ENCODE measurements around the gene HMOX1. TPM values are rescaled to one million over a fixed set of nuclear protein-coding genes. Genes with fewer than 3 reads are reported as not detected.
A peak's percentile ranks its signal among the peaks of the same experiment; 100 is the strongest.

The HMOX1 gene
- total RNA-seq, 1 experiment from 2014 or later = 26.4 TPM

- RAD21 ChIA-PET (ENCODE audit: low non-redundant PET in 1 of 2, low total read pairs in 2 of 2, uncharacterized antibody in 2 of 2, unreplicated experiment in 2 of 2) = no interaction called here
- Histone ChIP-seq H3K27ac (ENCODE audit: low read depth, low read length) (no peak overlapping the region), H3K4me3 (replicated peaks in 1 of 2; ENCODE audit: low read depth in 1 of 2, low read length in 2 of 2) (no peak overlapping the region), H3K9ac (ENCODE audit: low read length) (no peak overlapping the region), H3K4me2 (ENCODE audit: low read length) (no peak overlapping the region), H3K27me3 (ENCODE audit: insufficient read depth, low read length) (no peaks in the 10 kb centered on the region), H2AFZ (ENCODE audit: low read depth, low read length, poor library complexity, severe bottlenecking) (no peak overlapping the region), H3K4me1 (ENCODE audit: control insufficient read depth in 1 of 2, insufficient read depth in 2 of 2, low read length in 2 of 2) (no peaks in the 10 kb centered on the region), H4K20me1 (ENCODE audit: insufficient read depth) (no peaks in the 10 kb centered on the region), H3K9me2 (ENCODE audit: insufficient read depth) (no peaks in the 10 kb centered on the region), H3K79me2 (ENCODE audit: insufficient read depth, low read length) (peaks cover 7% of the 10 kb centered on the region; the same call in 1 of the 2 replicates), H3K36me3 (ENCODE audit: control insufficient read depth in 1 of 2, insufficient read depth in 2 of 2, low read length in 2 of 2) (peaks cover 58 to 80% of the 10 kb centered on the region in 2 experiments), H3K9me3 (ENCODE audit: control insufficient read depth in 1 of 2, insufficient read depth in 1 of 2, low read depth in 1 of 2, low read length in 2 of 2) (no peaks in the 10 kb centered on the region)
- no peak for DNase-seq (ENCODE audit: low read depth, low spot score)
- POLR2A ChIA-PET = interaction anchor here (1.6 kb wide), 1 partner anchor 8 kb away, joined by 3 read pairs; no protein-coding TSS in a partner anchor
- ATAC-seq = 0 out of 2 replicates have a peak, but pooled peaks have one; percentile 20
- no TSS peak for BruUV-seq (replicated peaks)
- intact Hi-C loops (cut with micrococcal nuclease) = no loop called here
- no peak for TF ChIP-seq JUND (IDR thresholded peaks at IDR 0.05)
- TF ChIP-seq RAD21 (IDR thresholded peaks at IDR 0.05; ENCODE audit: low read depth) = no peak
- TF ChIP-seq ZFX (IDR thresholded peaks at IDR 0.05) = no peak
- TF ChIP-seq SP1 (IDR thresholded peaks at IDR 0.05; ENCODE audit: low read depth) = no peak
- TF ChIP-seq EGR1 (IDR thresholded peaks at IDR 0.05; ENCODE audit: low read depth) = no peak
- no peak for TF ChIP-seq POLR2AphosphoS5 (IDR thresholded peaks at IDR 0.05; ENCODE audit: low read depth, low read length)
- no peak for TF ChIP-seq EZH2phosphoT487 (IDR thresholded peaks at IDR 0.05; ENCODE audit: borderline replicate concordance)
- TF ChIP-seq ELF1 (IDR thresholded peaks at IDR 0.05; ENCODE audit: borderline replicate concordance, low read depth) = no peak
- TF ChIP-seq ZNF274 (IDR thresholded peaks at IDR 0.05; ENCODE audit: low read depth, low read length) = no peak
- CTCF ChIA-PET = no interaction called here
Measured at GRCh38 chr22:35411102-35411501, 30.2 kb downstream of the HMOX1 start.

- H4K20me1 ChIP-seq (ENCODE audit: insufficient read depth) = no peaks in the 10 kb centered on the region
- ChIA-PET CTCF (no interaction called here), RAD21 (ENCODE audit: low non-redundant PET in 1 of 2, low total read pairs in 2 of 2, uncharacterized antibody in 2 of 2, unreplicated experiment in 2 of 2) (interaction anchor here in 1 of 2 experiments (1.0 kb wide), 1 partner anchor 63 kb away, joined by 3 read pairs; no protein-coding TSS in a partner anchor), POLR2A (no interaction called here)
- ATAC-seq (no peak), DNase-seq (ENCODE audit: low read depth, low spot score) (no peak)
- BruUV-seq (replicated peaks) = no TSS peak
- no peaks in the 10 kb centered on the region for H3K27me3 ChIP-seq (ENCODE audit: insufficient read depth, low read length)
- no peak for TF ChIP-seq POLR2AphosphoS5 (IDR thresholded peaks at IDR 0.05; ENCODE audit: low read depth, low read length)
- TF ChIP-seq YY1 (IDR thresholded peaks at IDR 0.05; ENCODE audit: extremely low read depth, insufficient replicate concordance, low read depth, low read length) = no peak
- no peak for TF ChIP-seq TCF7L2 (IDR thresholded peaks at IDR 0.05; ENCODE audit: borderline replicate concordance, extremely low read depth, insufficient read depth, insufficient read length)
- no peak overlapping the region for H3K4me3 ChIP-seq (replicated peaks in 1 of 2; ENCODE audit: low read depth in 1 of 2, low read length in 2 of 2)
- H3K4me2 ChIP-seq (ENCODE audit: low read length) = no peak overlapping the region
- no peak overlapping the region for H2AFZ ChIP-seq (ENCODE audit: low read depth, low read length, poor library complexity, severe bottlenecking)
- no peaks in the 10 kb centered on the region for H3K4me1 ChIP-seq (ENCODE audit: control insufficient read depth in 1 of 2, insufficient read depth in 2 of 2, low read length in 2 of 2)
- no peaks in the 10 kb centered on the region for H3K9me3 ChIP-seq (ENCODE audit: control insufficient read depth in 1 of 2, insufficient read depth in 1 of 2, low read depth in 1 of 2, low read length in 2 of 2)
- H3K9me2 ChIP-seq (ENCODE audit: insufficient read depth) = no peaks in the 10 kb centered on the region
- intact Hi-C loops (cut with micrococcal nuclease) = no loop called here
- H3K9ac ChIP-seq (ENCODE audit: low read length) = no peak overlapping the region
- H3K79me2 ChIP-seq (ENCODE audit: insufficient read depth, low read length) = peaks cover 7% of the 10 kb centered on the region; the same call in 1 of the 2 replicates
- peaks cover 42 to 75% of the 10 kb centered on the region in 2 experiments for H3K36me3 ChIP-seq (ENCODE audit: control insufficient read depth in 1 of 2, insufficient read depth in 2 of 2, low read length in 2 of 2)
- H3K27ac ChIP-seq (ENCODE audit: low read depth, low read length) = no peak overlapping the region
Measured at GRCh38 chr22:35413624-35414023, 32.7 kb downstream of the HMOX1 start.

Measured in HCT116 (cell line).